HFFc6 (cell line): ENCODE data around the gene TRMT5. TPM values are rescaled to one million over a fixed set of nuclear protein-coding genes. Genes with fewer than 3 reads are reported as not detected.

Experiments
- DNase-seq: peaks from one replicate; pipeline ENCODE4 v3.0.0-alpha.2; 2018
- H3K27ac Mint-ChIP-seq: 2 replicates; pipeline ENCODE4 v1.8.0; 2020; ENCODE audit warnings: mild to moderate bottlenecking, mixed read lengths
- H3K27me3 Mint-ChIP-seq: 2 replicates; pipeline ENCODE4 v1.8.0; 2021; ENCODE audit warnings: mild to moderate bottlenecking, moderate library complexity, mixed read lengths; ENCODE audit not compliant: insufficient read depth
- H3K36me3 Mint-ChIP-seq: 2 replicates; pipeline ENCODE4 v1.8.0; 2021; ENCODE audit warnings: low read depth, mixed read lengths
- H3K4me1 Mint-ChIP-seq: 2 replicates; pipeline ENCODE4 v1.8.0; 2020; ENCODE audit warnings: low read depth, mixed read lengths
- H3K4me3 Mint-ChIP-seq: 2 replicates; pipeline ENCODE4 v1.8.0; 2020; ENCODE audit warnings: mild to moderate bottlenecking, moderate library complexity, mixed read lengths
- H3K9me3 Mint-ChIP-seq: 2 replicates; pipeline ENCODE4 v1.8.0; 2020; ENCODE audit warnings: mild to moderate bottlenecking, mixed read lengths
- CTCF ChIP-seq: fragments of 200-600 bp; sonication (generic); IDR thresholded peaks from 2 replicates; pipeline ENCODE4 v1.5.0; 2021; ENCODE audit warnings: antibody characterized with exemption, mild to moderate bottlenecking
- total RNA-seq, 6 experiments: library from RNA; stranded (reverse); fragmentation: NEBNext Ultra II Directional; extraction: Animal tissue kit (Norgen Biotek cat#: 25700); gene quantifications; 2 replicates in 1 of 6; 3 replicates in 5 of 6; pipeline ENCODE4 v1.2.3, GENCODE V29; 2021

TRMT5 gene
- total RNA-seq, 6 experiments from 2014 or later, result 12.5 to 17.4 (median 15.3) TPM

- Mint-ChIP-seq H3K36me3 (peaks cover 9% of the 10 kb centered on the region; the same call in 1 of the 2 replicates), H3K4me3 (no peak overlapping the region), H3K27me3 (no peaks in the 10 kb centered on the region), H3K4me1 (peaks cover 17% of the 10 kb centered on the region), H3K27ac (no peak overlapping the region), H3K9me3 (no peaks in the 10 kb centered on the region)
- no peak for TF ChIP-seq CTCF
- no peak for DNase-seq
Measured at GRCh38 chr14:60999536-60999935, 18.7 kb upstream of the TRMT5 start.

- H3K4me3 Mint-ChIP-seq, result no peak overlapping the region
Measured at GRCh38 chr14:60998617-60999016, 17.7 kb upstream of the TRMT5 start.

DNA sequence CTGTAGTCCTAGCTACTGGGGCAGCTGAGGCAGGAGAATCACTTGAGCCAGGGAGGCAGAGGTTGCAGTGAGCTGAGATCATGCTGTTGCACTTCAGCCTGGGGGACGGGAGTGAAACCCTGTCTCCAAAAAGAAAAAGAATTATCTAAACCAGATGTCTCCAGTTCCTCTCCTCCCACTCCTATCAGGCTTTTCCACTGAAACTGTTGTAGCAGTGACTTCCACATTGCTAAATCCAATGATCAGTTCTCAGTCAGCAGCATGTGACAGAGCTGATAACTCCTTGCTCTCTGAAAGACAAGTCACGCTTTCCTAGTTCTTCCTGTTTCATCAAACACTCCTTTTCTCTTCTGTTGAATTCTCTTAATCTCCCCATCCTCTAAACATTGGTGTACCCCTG, 8.7 kb upstream of the TRMT5 start:
- TF ChIP-seq CTCF, result no peak
- Mint-ChIP-seq H3K27me3 (0 out of 2 replicates have a peak, but pooled peaks cover 1% of the 10 kb centered on the region), H3K4me3 (no peak overlapping the region), H3K9me3 (no peaks in the 10 kb centered on the region), H3K27ac (no peak overlapping the region), H3K4me1 (no peaks in the 10 kb centered on the region), H3K36me3 (peaks cover 13% of the 10 kb centered on the region)
- DNase-seq, result no peak

More at GRCh38 chr14:60998617-60999016, 17.7 kb upstream of the TRMT5 start:
- Mint-ChIP-seq H3K27ac (no peak overlapping the region), H3K36me3 (peaks cover 5% of the 10 kb centered on the region; the same call in 1 of the 2 replicates), H3K4me1 (peaks cover 13% of the 10 kb centered on the region), H3K27me3 (no peaks in the 10 kb centered on the region), H3K9me3 (no peaks in the 10 kb centered on the region)
- no peak for TF ChIP-seq CTCF
- no peak for DNase-seq

- Mint-ChIP-seq H3K4me3 (no peak overlapping the region), H3K36me3 (peaks cover 14% of the 10 kb centered on the region), H3K27ac (no peak overlapping the region), H3K27me3 (0 out of 2 replicates have a peak, but pooled peaks cover 1% of the 10 kb centered on the region), H3K9me3 (no peaks in the 10 kb centered on the region), H3K4me1 (no peaks in the 10 kb centered on the region)
- DNase-seq, result no peak
- no peak for TF ChIP-seq CTCF
Measured at GRCh38 chr14:60986500-60986899, 5.6 kb upstream of the TRMT5 start.

DNA sequence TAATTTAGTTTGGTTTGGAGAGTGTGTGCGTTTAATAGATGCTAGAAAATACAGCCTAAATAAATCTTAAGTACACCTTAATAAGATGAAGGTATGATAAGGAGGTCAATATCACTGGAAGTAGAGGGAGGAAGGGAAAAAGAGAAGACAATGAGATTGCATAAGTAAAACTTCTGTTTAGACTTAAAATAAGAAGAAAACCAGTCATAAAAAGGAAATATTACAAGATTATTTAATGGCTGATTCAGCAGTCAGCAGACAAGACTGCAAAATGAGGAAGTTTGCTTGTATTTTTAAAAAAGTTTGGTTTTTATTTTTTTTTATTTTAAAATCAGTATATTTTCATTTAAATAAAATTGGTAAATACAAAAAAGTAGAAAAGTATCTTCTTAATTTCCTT, 3.3 kb upstream of the TRMT5 start:
- DNase-seq, result no peak
- no peaks in the 10 kb centered on the region; the same call in 1 of the 2 replicates for H3K4me1 Mint-ChIP-seq
- H3K27me3 Mint-ChIP-seq, result no peaks in the 10 kb centered on the region
- no peak for TF ChIP-seq CTCF
- peaks cover 18% of the 10 kb centered on the region for H3K36me3 Mint-ChIP-seq
- no peak overlapping the region for H3K27ac Mint-ChIP-seq
- H3K4me3 Mint-ChIP-seq, result no peak overlapping the region
- no peaks in the 10 kb centered on the region for H3K9me3 Mint-ChIP-seq
